HCT116 (cell line): Measurements from ENCODE around the gene CRHR2. TPM values are rescaled to one million over a fixed set of nuclear protein-coding genes. Genes with fewer than 3 reads are reported as not detected.

Experiments used
- ATAC-seq: fragments of 200-7000 bp; cut with Tn5 transposase; 2 replicates; pipeline ENCODE4 v1.9.1; 2020; ENCODE audit warnings: mild to moderate bottlenecking, moderate library complexity
- BruUV-seq: library from RNA; stranded (reverse); fragments of 400-500 nt; replicated peaks from 2 replicates; lab custom pipeline; 2021; lab: Mats Ljungman, UMichigan
- CTCF ChIA-PET: fragments of 300-600 bp; sonication (Branson Sonifier 250); formaldehyde crosslinking; loops from one replicate; lab custom pipeline; 2021; ENCODE audit warnings: antibody characterized with exemption; lab: Charles Lee
- POLR2A ChIA-PET: fragments of 300-600, 350-600 bp; sonication (Branson Sonifier 250); formaldehyde crosslinking; loops from one replicate; lab custom pipeline; 2021; ENCODE audit warnings: antibody characterized with exemption; lab: Charles Lee
- RAD21 ChIA-PET, 2 experiments: fragments of 300-600 bp; sonication (Branson Sonifier 250); formaldehyde crosslinking; loops; one replicate each; lab custom pipeline; 2023; ENCODE audit warnings: low total read pairs in 2 of 2; ENCODE audit not compliant: uncharacterized antibody in 2 of 2, unreplicated experiment in 2 of 2, low non-redundant PET in 1 of 2; lab: Charles Lee
- DNase-seq: peaks from one replicate; pipeline ENCODE4 v3.0.0-alpha.2; 2010; ENCODE audit warnings: low read depth, low spot score
- H2AFZ ChIP-seq: fragments of 200-600 bp; shearing (Covaris generic), sonication (generic); 2 replicates; pipeline ENCODE4 v1.6.1; 2017; ENCODE audit warnings: low read depth, mixed run types, mixed read lengths, antibody characterized with exemption, low read length; ENCODE audit not compliant: poor library complexity, severe bottlenecking
- H3K27ac ChIP-seq: 2 replicates; pipeline ENCODE4 v1.5.1; 2012; ENCODE audit warnings: low read depth, low read length
- H3K27me3 ChIP-seq: fragments of 200-600 bp; sonication (generic); 2 replicates; pipeline ENCODE4 v1.6.1; 2016; ENCODE audit warnings: mixed run types, low read length, mixed read lengths; ENCODE audit not compliant: insufficient read depth
- H3K36me3 ChIP-seq, 2 experiments: fragments of 200-500 bp in 1 of 2; fragments of 200-600 bp in 1 of 2; sonication (Bioruptor generic) in 1 of 2; sonication (generic) in 1 of 2; 2 replicates each; pipeline versions ENCODE4 v1.5.1 to v1.6.1; 2014 to 2016; ENCODE audit warnings: low read length in 2 of 2, inconsistent platforms in 1 of 2, mixed read lengths in 1 of 2, mixed run types in 1 of 2; ENCODE audit not compliant: insufficient read depth in 2 of 2, control insufficient read depth in 1 of 2
- H3K4me1 ChIP-seq, 2 experiments: fragments of 200-600 bp in 1 of 2; sonication (generic) in 1 of 2; 2 replicates each; pipeline versions ENCODE4 v1.5.1 to v1.6.1; 2012 to 2017; ENCODE audit warnings: low read length in 2 of 2, inconsistent platforms in 1 of 2, mild to moderate bottlenecking in 1 of 2, mixed read lengths in 1 of 2, mixed run types in 1 of 2, moderate library complexity in 1 of 2; ENCODE audit not compliant: insufficient read depth in 2 of 2, control insufficient read depth in 1 of 2
- H3K4me2 ChIP-seq: fragments of 200-600 bp; sonication (generic); 2 replicates; pipeline ENCODE4 v1.6.1; 2017; ENCODE audit warnings: mixed run types, low read length, mixed read lengths
- H3K4me3 ChIP-seq, 2 experiments: fragments of 200-600 bp in 1 of 2; sonication (generic) in 1 of 2; replicated peaks in 1 of 2; 2 replicates each; pipeline ENCODE4 v1.5.1; 2011 to 2016; ENCODE audit warnings: low read length in 2 of 2, control low read depth in 1 of 2, low read depth in 1 of 2, mild to moderate bottlenecking in 1 of 2, mixed read lengths in 1 of 2, mixed run types in 1 of 2
- H3K79me2 ChIP-seq: fragments of 200-600 bp; sonication (generic); 2 replicates; pipeline ENCODE4 v1.6.1; 2017; ENCODE audit warnings: mild to moderate bottlenecking, mixed run types, low read length, moderate library complexity, mixed read lengths; ENCODE audit not compliant: insufficient read depth
- H3K9ac ChIP-seq: fragments of 200-600 bp; sonication (generic); 2 replicates; pipeline ENCODE4 v1.6.1; 2016; ENCODE audit warnings: low read length, mixed read lengths
- H3K9me2 ChIP-seq: fragments of 200-600 bp; sonication (generic), shearing (Covaris generic); 2 replicates; pipeline ENCODE4 v1.6.1; 2017; ENCODE audit warnings: mixed run types, mild to moderate bottlenecking, moderate library complexity; ENCODE audit not compliant: insufficient read depth
- H3K9me3 ChIP-seq, 2 experiments: fragments of 200-500 bp in 1 of 2; fragments of 200-600 bp in 1 of 2; sonication (Bioruptor generic) in 1 of 2; sonication (generic) in 1 of 2; 2 replicates each; pipeline ENCODE4 v1.6.1; 2014 to 2017; ENCODE audit warnings: low read length in 2 of 2, mixed read lengths in 2 of 2, inconsistent platforms in 1 of 2, low read depth in 1 of 2, mild to moderate bottlenecking in 1 of 2, mixed run types in 1 of 2, moderate library complexity in 1 of 2; ENCODE audit not compliant: control insufficient read depth in 1 of 2, insufficient read depth in 1 of 2
- H4K20me1 ChIP-seq: fragments of 200-600 bp; sonication (generic), shearing (Covaris generic); 2 replicates; pipeline ENCODE4 v1.6.1; 2017; ENCODE audit warnings: mixed run types, mild to moderate bottlenecking, moderate library complexity; ENCODE audit not compliant: insufficient read depth
- CBX3 ChIP-seq: IDR thresholded peaks from 2 replicates; pipeline ENCODE4 v1.6.1; 2012; ENCODE audit warnings: low read depth
- CEBPB ChIP-seq: IDR thresholded peaks from 2 replicates; pipeline ENCODE4 v1.6.1; 2012; ENCODE audit warnings: low read depth
- ELF1 ChIP-seq: IDR thresholded peaks from 2 replicates; pipeline ENCODE4 v1.6.1; 2012; ENCODE audit warnings: low read depth, borderline replicate concordance
- MAX ChIP-seq: IDR thresholded peaks from 2 replicates; pipeline ENCODE4 v1.6.1; 2012
- REST ChIP-seq: IDR thresholded peaks from 2 replicates; pipeline ENCODE4 v1.6.1; 2012; ENCODE audit warnings: low read depth
- SRF ChIP-seq: IDR thresholded peaks from 2 replicates; pipeline ENCODE4 v1.6.1; 2012; ENCODE audit warnings: low read depth
- intact Hi-C: fragments of 100-400 bp; cut with micrococcal nuclease; formaldehyde crosslinking; loops from 2 replicates; pipeline ENCODE4 v1.10.0; 2022
- total RNA-seq: library from RNA; stranded (reverse); gene quantifications from one replicate; pipeline ENCODE4 v1.2.1, GENCODE V29; 2021; ENCODE audit not compliant: unreplicated experiment

CRHR2 gene
- total RNA-seq, 1 experiment from 2014 or later = not detected

- no peak for TF ChIP-seq MAX
- TF ChIP-seq, all 23 proteins: peak for 0
Measured at GRCh38 chr7:30708983-30709382, 26.7 kb upstream of the CRHR2 start (continued).

GRCh38 chr7:30708412-30708811, 26.2 kb upstream of the CRHR2 start:
- no peaks in the 10 kb centered on the region for H3K79me2 ChIP-seq
- ChIA-PET RAD21 (no interaction called here), CTCF (no interaction called here), POLR2A (no interaction called here)
- ATAC-seq (no peak), DNase-seq (no peak)
- H3K9ac ChIP-seq = no peak overlapping the region
- H3K4me3 ChIP-seq = no peak overlapping the region
- TF ChIP-seq CEBPB (no peak), SRF (no peak), REST (no peak), ELF1 (no peak), CBX3 (no peak)
- BruUV-seq = no TSS peak
- no peaks in the 10 kb centered on the region for H3K4me1 ChIP-seq
- H3K9me3 ChIP-seq = no peaks in the 10 kb centered on the region
- H4K20me1 ChIP-seq = no peaks in the 10 kb centered on the region
- no peaks in the 10 kb centered on the region for H3K9me2 ChIP-seq
- H2AFZ ChIP-seq = no peak overlapping the region
- H3K27me3 ChIP-seq = no peaks in the 10 kb centered on the region
- no peak overlapping the region for H3K27ac ChIP-seq
- H3K4me2 ChIP-seq = no peak overlapping the region
- H3K36me3 ChIP-seq = no peaks in the 10 kb centered on the region
- intact Hi-C loops = no loop called here
